ENCODE results near the gene COL6A2. TPM values are rescaled to one million over a fixed set of nuclear protein-coding genes. Genes with fewer than 3 reads are reported as not detected.

COL6A2 gene
- total RNA-seq, 1 donor from 2014 or later = 535 TPM

GRCh38 chr21:46121286-46122221, 23.6 kb downstream of the COL6A2 start:
- TF ChIP-seq POLR2A (IDR thresholded peaks at IDR 0.05) (no peak), POLR2AphosphoS5 (IDR thresholded peaks at IDR 0.05; ENCODE audit: insufficient read depth in 1 of 2, low read depth in 1 of 2) (no peak)
- TF ChIP-seq, protein P1, sequence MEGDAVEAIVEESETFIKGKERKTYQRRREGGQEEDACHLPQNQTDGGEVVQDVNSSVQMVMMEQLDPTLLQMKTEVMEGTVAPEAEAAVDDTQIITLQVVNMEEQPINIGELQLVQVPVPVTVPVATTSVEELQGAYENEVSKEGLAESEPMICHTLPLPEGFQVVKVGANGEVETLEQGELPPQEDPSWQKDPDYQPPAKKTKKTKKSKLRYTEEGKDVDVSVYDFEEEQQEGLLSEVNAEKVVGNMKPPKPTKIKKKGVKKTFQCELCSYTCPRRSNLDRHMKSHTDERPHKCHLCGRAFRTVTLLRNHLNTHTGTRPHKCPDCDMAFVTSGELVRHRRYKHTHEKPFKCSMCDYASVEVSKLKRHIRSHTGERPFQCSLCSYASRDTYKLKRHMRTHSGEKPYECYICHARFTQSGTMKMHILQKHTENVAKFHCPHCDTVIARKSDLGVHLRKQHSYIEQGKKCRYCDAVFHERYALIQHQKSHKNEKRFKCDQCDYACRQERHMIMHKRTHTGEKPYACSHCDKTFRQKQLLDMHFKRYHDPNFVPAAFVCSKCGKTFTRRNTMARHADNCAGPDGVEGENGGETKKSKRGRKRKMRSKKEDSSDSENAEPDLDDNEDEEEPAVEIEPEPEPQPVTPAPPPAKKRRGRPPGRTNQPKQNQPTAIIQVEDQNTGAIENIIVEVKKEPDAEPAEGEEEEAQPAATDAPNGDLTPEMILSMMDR (IDR thresholded peaks at IDR 0.05) = no peak
- no peaks in the 10 kb centered on the region for H3K9me3 ChIP-seq
- H3K4me1 ChIP-seq = peaks cover 7% of the 10 kb centered on the region
- no peak for DNase-seq (ENCODE audit: extremely low spot score in 2 of 2)
- peak overlapping the region; percentile 14 for H3K27ac ChIP-seq
- no peaks in the 10 kb centered on the region for H3K27me3 ChIP-seq
- intact Hi-C loops (cut with DNase I) = no loop called here
- H3K4me3 ChIP-seq = no peak overlapping the region
- peaks cover 0 to 82% of the 10 kb centered on the region in 2 donors for H3K36me3 ChIP-seq

- intact Hi-C loops (cut with DNase I) = no loop called here
- TF ChIP-seq POLR2AphosphoS5 (IDR thresholded peaks at IDR 0.05; ENCODE audit: insufficient read depth in 1 of 2, low read depth in 1 of 2) (no peak), POLR2A (IDR thresholded peaks at IDR 0.05) (no peak)
- TF ChIP-seq, protein P1 (IDR thresholded peaks at IDR 0.05) = no peak
- Histone ChIP-seq H3K27ac (peak overlapping the region; percentile 14), H3K4me1 (peaks cover under 1% of the 10 kb centered on the region), H3K27me3 (no peaks in the 10 kb centered on the region), H3K36me3 (peaks cover 0 to 81% of the 10 kb centered on the region in 2 donors), H3K9me3 (no peaks in the 10 kb centered on the region), H3K4me3 (no peak overlapping the region)
- no peak for DNase-seq (ENCODE audit: extremely low spot score in 2 of 2)
These were observed 24.3 kb downstream of the COL6A2 start for GRCh38 chr21:46122237-46122671.

GRCh38 chr21:46122758-46123683, 25.1 kb downstream of the COL6A2 start:
- no peak overlapping the region for H3K27ac ChIP-seq
- TF ChIP-seq, protein P1 (IDR thresholded peaks at IDR 0.05) = no peak
- no peak for TF ChIP-seq POLR2AphosphoS5 (IDR thresholded peaks at IDR 0.05; ENCODE audit: insufficient read depth in 1 of 2, low read depth in 1 of 2)
- TF ChIP-seq POLR2A (IDR thresholded peaks at IDR 0.05) = no peak
- H3K4me1 ChIP-seq = no peaks in the 10 kb centered on the region
- H3K27me3 ChIP-seq = no peaks in the 10 kb centered on the region
- intact Hi-C loops (cut with DNase I) = no loop called here
- no peak for DNase-seq (ENCODE audit: extremely low spot score in 2 of 2)
- no peaks in the 10 kb centered on the region for H3K9me3 ChIP-seq
- no peak overlapping the region for H3K4me3 ChIP-seq
- H3K36me3 ChIP-seq = peaks cover 0 to 81% of the 10 kb centered on the region in 2 donors

DNA sequence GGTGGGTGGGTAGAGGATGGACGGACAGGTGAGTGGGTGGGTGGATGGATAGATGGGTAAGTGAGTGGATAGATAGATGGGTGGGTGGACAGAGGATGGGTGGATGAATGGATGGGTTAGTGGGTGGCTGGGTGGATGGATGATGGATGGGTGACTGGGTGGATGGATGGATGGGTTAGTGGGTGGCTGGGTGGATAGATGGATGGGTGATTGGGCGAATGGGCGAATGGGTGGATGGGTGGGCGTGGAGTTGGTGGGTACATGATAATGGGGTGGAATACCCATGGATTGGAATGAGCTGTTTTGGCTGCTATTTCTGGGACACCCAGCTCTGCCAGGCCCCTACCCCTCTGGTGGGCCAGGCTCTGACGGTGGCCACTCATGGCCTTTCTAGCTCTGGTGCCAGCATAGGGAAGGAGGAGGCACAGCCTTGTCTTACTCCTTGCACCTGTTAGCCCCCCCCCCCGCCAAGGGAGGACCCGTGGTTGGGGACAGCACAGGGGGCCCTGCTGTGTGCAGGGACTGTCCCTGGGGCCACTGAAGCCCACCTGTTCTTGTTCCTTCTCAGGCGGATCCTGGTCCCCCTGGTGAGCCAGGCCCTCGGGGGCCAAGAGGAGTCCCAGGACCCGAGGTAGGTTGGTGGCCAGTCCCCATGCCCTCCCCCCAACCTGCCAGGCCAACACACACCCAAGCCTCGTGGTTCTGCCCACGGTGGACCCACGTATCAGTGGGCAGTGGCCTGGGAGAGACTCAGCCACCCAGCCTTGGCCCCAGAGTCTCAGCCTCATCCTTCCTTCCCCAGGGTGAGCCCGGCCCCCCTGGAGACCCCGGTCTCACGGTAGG, 26.4 kb downstream of the COL6A2 start:
- H3K9me3 ChIP-seq = no peaks in the 10 kb centered on the region
- no peaks in the 10 kb centered on the region for H3K27me3 ChIP-seq
- H3K36me3 ChIP-seq = peaks cover 0 to 69% of the 10 kb centered on the region in 2 donors
- DNase-seq (ENCODE audit: extremely low spot score in 2 of 2) = no peak
- intact Hi-C loops (cut with DNase I) = no loop called here
- H3K4me3 ChIP-seq = no peak overlapping the region
- H3K27ac ChIP-seq = no peak overlapping the region
- TF ChIP-seq, protein P1 (IDR thresholded peaks at IDR 0.05) = no peak
- TF ChIP-seq POLR2A (IDR thresholded peaks at IDR 0.05) (no peak), POLR2AphosphoS5 (IDR thresholded peaks at IDR 0.05; ENCODE audit: insufficient read depth in 1 of 2, low read depth in 1 of 2) (no peak)
- no peaks in the 10 kb centered on the region for H3K4me1 ChIP-seq
